GM21515 (cell line): ENCODE data around the gene ITGAV.
A peak's percentile ranks its signal among the peaks of the same experiment; 100 is the strongest.

Source experiments
- ATAC-seq: cut with Tn5 transposase; IDR thresholded peaks from one replicate; pipeline ENCODE4 v1.9.1; 2021; ENCODE audit not compliant: unreplicated experiment

ITGAV gene

DNA sequence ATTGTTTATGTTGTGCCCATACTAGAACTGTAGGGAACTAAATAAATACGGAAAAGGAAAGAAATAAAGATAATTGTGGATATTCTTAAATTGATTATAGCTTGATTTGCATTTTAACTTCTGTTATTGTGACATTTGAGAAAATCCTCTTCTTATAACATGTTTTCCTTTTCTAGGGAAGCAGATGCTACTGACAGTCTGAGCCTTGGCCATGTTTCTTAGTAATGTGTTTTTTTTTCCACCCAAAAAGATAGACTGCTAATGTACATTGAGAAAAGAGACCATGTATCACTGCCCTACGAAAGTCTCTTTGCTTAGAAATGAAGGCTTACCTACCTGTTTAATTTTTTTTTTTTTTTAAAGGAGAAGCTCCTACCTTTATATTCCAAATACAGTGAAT lies 22.2 kb downstream of the ITGAV start:
- no peak for ATAC-seq

DNA sequence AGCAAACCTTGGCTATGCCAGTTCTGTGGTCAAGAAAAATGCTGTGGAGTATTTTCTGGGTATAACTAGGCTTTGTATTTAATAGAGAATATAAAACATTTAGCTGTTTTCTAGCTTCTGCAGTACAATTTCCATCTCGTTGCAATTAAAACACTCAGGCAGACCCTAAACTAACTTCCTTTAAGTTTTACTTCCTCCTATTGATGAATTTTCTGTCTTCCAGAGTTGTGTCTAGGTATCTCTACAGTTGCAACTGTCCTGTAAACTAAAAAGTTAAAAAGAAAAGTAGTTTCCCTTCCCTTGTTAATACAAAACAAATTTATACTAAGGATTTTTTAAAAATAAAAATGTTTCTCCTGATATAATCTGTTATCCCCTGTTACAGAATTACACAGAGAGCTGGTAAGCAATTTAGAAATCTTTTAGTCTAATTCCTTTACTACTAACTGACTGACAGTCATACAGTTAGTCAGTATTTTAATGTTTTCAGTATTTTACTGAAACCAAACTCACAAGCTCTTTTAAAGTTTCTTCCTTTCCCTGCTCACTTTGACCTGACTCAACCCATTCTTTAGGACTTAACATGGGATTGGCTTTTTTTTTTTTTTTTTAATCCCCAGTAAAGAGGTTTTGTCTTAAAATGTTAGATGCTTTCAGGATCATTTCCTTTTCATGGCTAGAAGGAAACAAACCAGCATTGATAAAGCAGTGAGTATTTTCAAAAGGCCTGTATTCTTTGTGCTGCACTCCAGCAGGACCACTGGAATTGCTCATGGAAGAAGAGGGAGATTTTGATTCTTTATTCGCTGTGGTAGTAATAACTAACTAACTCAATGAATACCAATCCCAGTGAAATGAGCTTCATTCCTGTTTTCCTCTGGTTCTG lies 22.9 kb downstream of the ITGAV start:
- ATAC-seq = no peak

DNA sequence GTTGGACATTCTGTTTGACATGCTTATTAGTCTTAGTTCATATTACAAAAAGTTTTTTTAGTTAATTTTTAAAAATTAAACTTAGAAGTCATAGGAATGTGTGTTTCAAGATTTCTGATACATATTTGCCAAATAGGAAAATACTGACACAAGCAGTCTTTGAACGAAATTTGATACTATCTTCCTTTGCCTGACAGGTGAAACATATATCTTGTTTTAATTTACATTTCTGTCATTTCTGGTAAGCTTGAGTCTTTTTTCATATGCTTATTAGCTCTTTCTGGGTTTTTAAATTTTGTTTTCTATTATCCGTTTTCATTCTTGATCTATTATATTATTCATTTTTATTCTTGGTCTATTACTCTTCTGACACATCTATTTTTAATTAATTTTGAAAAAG lies 24.5 kb downstream of the ITGAV start:
- ATAC-seq = no peak

DNA sequence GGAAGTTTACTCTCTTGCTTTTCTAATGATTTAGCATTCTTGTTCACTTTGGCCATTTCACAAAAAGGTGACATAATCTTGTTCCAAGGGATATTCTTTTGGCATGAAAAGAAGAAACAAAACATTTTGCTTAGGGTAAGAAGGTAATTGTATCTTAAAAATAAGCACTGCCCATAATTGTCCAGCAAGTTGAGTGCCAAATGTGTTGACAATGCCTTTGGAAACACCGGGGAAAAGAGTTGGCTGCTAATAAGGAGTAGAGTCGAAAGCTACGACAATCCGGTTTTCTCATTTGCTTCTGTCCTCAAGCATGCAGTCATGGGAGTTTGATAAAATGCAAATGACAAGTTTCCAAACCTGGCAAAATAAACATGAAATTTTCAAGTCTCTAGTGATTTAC lies 27.3 kb downstream of the ITGAV start:
- no peak for ATAC-seq

DNA sequence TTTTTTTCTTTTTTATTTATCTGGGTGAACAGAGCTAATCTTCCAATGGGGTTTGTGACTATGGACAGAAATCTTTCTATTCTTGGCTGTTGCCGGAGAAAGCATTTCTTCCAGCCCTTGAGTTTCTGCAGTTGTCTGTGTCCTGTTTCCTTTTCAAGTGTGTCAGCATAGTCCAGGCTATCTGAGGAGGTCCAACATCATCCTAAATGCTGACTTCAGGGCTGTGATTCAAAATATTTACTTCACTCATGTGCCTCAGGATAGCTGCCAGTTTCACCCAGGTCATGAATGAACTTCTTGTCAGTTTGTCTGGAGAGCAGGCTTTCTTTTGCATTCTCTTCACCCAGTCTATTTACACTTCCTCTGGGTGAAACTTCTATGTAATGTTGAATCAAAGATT lies 27.9 kb downstream of the ITGAV start:
- no peak for ATAC-seq

DNA sequence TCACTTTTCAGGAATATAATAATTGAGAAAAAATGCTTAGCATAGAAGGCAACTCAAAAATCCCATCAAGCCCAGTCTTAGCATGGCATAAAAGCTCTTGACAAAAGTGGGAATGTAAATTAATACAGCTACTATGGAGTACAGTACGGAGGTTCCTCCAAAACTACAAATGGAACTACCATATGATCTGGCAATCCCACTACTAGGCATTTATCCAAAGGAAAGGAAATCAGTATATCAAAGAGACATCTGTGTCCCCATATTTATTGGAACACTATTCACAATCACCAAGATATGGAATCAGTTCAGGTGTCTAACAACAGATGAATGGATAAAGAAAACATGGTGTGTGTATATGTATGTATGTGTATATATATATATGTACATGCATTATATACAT lies 28.8 kb downstream of the ITGAV start:
- ATAC-seq = no peak

DNA sequence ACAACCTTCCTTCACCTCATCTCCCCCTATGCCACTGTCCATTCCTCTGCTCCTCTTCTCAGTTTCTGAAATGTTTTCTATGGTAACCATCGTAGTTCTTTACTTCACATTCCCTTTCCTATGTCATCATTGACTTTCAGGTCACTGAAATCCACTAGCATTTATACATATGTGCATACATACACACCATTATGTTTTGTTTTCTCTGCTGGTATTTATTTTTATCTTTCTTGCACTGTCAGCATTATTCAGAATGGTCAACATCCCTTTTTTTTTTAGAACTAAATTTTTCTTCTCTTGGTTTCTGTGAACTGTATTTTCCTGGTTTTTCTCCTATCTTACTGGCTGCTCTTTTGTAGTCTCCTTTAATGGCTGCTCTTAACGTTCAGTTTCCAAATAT lies 33.2 kb downstream of the ITGAV start:
- no peak for ATAC-seq

DNA sequence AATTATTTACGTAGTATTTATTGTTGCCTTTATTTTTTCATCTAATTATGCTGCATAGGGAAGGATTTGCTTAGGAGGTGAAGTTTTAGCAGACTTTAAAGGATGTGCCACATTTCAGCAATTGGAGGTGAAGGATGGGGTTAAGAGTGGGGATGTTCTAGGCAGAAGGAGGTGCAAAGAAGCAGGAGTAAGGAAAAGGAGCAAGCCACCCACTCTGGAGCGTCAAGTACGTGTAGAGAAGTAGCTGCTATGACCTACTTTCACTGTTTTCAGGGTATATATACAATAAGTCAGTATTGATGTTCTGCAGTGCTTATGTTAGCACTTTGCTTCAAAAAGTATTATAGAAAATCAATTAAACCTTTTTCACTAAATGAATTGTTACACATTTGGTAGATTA lies 34.4 kb downstream of the ITGAV start:
- ATAC-seq = no peak

DNA sequence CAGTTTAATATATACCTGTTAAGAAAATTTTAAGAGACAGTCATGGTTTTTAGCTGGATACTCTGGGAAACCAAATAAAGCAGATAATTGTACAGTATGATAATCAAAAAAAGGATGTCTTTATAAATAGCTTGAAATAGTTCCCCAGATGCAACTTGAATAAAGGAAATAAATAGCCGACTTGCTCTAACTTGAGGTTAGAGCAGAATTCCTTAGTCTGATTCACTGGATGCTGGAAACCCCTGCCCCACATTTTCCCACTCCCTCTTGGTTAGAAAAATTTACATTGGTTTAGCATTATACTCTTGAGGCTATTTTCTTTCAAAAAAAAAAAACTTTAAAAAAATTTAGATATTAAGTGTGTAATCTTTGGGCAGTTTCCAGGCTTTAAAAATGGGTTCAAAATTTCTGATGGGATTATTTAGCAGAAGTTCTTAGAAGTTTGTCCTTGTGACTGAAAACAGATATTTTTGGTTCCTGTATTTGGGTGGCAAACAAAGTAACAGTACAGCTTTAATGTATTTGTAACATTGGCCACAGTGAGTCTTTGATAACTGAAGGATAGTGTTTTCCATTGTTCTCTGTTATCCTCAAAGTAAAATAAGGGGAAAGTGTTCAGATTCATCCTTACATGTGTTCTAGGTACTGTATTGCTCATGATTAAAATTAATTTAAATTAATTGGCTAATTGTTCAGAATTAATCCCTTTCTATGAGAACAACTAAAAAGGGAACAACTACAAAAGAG lies 39.6 kb downstream of the ITGAV start:
- ATAC-seq = no peak

DNA sequence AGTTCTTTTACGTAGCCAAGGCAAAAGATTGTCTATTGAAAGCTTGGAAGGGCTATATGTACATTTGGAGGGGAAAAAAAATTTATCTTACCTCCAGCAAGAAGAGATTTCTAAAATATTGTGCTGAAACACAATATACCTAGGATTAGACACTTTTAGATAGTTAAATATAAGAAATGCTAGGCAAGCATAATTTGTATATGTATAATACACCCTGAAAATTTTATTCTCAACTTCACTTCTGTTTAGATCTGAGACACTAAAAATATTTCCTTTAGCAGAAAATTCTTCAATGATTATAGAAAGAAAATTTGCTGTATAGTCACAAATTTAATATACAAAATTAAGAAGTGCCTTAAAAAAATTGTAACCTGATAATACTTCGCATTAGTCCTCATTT lies 42.6 kb downstream of the ITGAV start:
- ATAC-seq = no peak

DNA sequence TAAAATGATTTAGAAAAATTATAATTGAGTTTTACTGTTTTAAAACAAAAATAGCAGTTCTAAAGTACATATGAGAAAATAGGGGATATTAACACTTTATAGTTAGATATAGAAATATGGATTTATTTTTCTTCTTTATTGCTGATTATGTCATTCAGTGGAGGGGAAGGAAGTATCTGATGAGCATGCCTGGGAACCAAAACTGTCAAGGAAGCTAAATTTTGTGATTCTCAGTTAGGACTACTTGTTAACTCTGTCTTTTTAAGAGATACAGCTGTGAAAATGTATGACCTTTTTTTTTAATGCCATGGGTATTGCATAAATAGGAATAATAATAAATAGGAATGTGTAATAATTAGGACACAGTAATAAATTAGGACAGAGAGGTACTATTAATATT lies 44.8 kb downstream of the ITGAV start:
- ATAC-seq = no peak

DNA sequence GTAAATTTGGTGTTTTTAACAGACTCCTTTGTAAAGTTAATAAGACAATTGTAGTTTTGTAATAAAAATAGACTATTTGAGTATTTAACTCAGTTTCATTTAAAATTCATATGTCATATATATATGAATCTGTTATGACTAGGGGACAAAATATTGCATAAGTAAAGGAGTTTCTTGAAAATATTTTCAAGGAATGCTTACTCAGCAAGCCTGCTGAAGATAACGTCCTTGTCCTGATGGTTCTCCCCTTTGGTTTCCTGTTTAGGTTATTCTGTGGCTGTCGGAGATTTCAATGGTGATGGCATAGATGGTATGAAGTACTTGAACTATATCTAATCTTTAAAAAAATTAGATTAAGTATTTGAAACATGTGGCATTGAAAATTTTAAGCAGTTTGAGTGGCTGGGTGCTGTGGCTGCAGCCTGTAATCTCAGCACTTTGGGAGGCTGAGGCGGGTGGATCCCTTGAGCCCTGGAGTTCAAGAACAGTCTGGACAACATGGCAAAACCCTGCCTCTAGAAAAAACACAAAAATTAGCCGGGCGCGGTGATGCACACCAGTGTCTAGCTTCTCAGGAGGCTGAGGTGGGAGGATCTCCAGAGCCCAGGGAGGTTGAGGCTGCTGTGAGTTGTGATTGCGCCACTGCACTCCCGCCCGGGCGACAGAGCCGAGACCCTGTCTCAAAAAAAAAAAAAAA lies 47.1 kb downstream of the ITGAV start:
- no peak for ATAC-seq

DNA sequence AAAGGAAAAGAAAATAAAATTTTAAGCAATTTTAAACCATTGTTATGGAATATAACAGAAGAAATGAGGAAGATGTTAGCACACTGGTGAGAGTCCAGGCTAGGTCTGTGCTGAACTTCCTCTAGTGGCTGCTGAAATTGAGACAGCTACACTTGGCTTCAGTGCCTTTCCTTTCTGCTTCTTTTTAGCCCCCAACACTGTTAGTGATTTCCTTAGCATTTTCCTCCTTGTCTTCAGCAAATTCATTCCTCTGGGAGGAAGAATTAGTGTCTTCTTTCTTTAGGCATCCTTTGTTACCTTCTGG lies 47.6 kb downstream of the ITGAV start:
- ATAC-seq = no peak

DNA sequence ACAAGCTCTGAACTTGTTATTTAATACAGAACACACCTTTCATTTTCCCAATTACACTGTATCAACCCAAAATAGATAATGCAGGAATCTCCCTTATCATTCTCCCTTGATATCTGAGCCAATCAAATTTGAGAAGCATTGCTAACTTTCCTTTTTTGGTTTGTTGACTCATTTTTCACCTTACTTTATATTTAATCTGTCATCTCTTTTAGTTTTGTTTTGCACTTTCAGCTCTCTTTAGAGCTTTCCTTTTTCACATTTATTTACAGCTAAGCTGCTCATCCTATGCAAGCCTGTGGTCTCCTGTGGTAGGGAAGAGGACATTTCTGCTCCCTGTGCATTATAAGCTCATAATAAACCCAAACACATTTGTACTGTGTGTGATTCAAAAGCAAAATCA lies 50.1 kb downstream of the ITGAV start:
- peak; percentile 62 for ATAC-seq

DNA sequence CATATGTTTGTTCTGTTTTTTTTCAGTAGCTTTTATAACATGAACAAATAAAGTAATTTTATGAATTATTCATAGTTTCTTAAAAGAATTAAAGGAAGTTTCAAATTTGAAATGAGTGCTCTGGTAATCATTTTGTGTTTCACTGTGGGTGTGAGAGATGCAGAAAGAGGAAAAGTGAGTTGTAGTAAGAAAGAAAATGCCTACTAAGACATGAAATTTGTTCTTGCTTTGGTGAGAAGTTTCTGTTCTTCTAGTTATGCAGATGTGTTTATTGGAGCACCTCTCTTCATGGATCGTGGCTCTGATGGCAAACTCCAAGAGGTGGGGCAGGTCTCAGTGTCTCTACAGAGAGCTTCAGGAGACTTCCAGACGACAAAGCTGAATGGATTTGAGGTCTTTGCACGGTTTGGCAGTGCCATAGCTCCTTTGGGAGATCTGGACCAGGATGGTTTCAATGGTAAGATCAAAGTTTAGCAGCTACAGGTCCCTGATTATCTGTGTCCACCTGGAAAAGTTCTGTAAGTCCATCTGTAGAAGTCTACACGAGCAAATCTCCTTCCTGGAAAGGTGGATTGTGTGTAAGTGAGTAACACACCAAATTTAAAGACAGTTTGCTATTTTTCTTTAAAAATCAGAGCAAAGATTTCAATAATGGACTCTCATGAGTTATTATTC lies 51.4 kb downstream of the ITGAV start:
- no peak for ATAC-seq

DNA sequence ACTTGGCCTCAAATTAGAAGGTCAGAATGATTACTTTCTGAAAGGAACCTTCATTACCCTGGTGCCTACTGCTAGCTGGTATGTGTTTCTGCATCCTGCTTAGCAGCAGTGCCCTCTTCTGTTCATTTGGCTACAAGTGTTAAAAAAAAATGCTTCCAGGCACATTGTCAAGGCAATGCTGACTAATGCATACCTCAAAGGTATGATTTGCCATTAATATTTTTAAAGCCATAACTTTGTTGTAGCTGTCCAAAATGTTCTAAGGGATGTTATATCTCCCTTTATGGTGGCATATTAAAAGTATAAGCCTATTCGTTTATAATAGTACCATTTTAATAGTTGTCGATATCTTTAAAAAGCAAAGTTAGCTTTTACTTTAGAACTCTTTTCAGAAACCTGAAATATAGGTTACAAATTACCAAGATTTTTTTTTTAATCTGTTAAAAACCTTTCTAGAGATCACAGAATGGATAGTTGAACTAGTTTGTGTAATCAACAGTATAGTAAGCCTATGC lies 52.0 kb downstream of the ITGAV start:
- ATAC-seq = peak; percentile 73

DNA sequence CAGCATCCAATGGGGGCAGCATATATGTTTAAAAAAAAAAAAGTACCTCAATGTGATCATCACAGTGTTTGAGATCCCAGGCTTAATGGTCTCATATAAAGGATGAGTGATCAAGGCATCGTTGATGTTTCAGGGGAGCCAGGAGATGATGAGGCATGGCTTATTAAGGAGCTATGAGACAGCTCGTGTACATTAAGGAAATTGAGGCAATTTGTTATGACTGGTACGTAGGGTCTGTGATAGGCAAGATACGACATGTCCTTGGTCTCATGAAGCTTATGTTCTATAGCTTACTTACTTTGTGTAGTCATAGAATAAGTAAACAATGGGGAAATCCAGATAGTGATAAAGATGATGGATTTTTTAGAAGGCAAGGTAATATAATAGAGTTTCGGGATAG lies 54.9 kb downstream of the ITGAV start:
- ATAC-seq = no peak

DNA sequence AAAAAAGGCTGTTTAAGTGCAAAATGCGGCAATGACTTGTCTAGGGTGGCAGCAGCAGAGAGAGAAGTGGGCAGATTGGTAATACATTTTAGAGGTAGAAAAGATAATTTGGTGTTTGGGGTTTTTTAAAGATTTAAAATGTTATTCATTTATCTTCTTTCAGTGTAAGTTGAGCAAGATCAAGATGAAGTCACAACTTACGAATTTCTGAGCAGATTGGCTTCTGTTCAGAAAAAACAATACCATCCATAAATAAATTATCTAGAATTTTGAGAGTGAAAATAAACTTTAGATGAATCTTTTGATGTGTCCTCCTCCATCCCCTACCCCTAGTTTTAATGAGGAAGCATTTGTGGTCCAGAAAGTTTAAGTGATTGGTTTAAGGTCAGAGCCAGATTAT lies 56.1 kb downstream of the ITGAV start:
- no peak for ATAC-seq

DNA sequence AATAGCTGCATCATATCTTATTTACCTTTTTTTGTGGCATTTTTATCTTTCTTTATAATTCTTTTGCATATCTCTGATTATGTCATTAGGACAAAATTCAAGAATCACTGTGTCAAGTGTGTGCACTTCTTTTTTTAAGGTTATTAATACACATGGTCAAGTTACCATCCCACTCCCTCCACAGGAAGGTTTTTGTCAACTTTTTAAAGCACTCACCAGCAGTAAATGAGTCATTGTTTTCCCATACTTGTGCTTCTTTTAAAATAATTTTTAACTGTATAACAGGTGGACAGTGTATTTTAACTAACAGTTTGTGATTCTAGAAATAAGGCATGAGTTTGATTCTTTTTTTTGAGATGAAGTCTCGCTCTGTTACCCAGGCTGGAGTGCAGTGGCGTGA lies 58.3 kb downstream of the ITGAV start:
- ATAC-seq = no peak

DNA sequence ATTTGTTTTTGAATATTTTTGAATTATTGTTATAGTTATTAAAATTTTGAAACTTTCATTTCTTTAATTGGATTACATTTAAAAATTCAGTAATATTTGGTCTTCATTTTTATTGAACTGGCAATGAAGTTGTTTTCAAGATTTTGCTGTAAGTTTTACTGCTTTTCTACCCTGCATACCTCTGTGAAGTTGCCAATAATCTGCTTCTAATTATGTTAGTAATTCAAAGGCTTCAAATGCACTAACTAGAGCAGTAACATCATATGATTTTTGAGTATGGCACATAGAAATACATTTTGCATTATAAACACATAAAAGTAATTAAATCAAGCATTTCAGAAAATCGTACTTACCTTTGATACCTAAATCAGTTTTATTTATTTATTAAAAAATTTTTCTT lies 63.7 kb downstream of the ITGAV start:
- ATAC-seq = no peak

DNA sequence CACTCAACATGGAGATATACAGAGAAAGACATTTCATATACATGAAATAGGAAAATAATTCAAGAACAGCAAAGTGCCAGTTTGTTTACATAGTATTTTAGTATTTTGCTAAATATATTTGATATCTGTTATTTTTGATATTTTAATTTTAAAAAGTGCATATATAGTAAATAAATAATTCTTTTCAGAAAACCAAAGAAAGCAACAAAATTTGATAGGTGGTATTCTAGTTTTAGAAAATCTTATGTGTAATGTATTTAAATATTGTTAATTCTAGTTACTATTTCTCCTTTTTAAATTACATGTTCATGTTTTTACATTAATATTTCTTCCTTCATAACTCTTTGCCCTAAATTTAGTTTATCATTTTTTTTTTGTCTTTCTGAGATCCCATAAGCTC lies 69.5 kb downstream of the ITGAV start:
- no peak for ATAC-seq
